Kidney glomerular epithelial cell (primary cell): ENCODE data around the gene GRPEL1.

ENCODE experiments used
- DNase-seq: peaks from one replicate; lab custom pipeline; 2025; lab: John Stamatoyannopoulos, UW

Gene GRPEL1

DNA sequence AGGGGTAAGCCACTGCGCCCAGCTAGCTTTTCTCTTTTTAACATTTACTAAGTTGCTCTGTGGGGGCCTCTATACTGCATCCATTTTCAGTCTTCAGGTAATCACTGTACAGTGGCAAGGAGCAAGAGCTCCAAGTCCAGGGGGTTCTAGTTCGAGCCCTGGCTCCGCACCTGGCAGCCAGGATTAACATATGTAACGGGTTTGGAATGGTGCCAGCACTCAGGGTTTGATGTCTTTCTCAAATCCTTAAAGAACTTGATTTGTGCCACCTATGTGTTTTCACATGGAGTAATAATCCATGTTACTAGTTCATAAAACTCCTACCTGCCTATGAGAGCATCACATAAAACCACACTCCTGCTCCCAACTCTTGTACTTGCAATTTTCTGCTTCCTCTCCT, 4.5 kb downstream of the GRPEL1 start:
- no peak for DNase-seq

DNA sequence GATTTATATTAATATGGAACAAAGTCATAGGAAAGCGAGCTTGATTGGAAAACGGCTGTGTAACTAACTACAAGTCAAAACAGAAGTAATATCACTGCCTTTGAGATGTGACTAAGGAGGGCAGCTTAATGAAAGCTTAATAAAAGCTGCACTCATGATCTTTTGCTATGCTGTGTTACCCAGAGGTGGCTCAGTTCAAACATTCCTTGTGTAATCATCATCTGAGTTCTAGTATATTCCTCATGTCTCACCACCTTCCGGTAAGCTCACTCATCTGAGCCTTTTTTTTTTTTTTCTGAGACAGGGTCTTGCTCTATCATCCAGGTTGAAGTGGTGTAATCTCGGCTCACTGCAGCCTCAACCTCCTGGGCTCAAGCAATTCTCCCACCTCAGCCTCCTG, 5.0 kb downstream of the GRPEL1 start:
- no peak for DNase-seq

DNA sequence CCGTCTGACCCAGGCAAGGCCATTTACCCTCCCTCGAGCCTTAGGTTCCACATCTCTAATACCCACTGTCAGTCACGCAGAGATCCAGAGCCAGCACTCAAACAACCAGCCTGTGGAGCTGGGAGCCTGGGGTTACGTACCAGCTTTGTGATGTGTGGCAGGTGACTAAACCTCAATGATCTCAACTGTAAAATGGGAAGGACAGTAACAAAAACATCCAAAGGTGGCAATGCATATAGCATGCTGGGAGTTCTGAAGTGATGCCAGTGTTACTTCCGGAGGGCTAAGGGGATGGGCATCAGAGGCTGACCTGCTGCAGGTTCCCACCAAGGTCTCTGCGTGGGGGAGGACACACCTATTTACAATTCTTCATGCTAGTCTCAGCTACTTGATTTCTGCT, 6.0 kb downstream of the GRPEL1 start:
- no peak for DNase-seq

DNA sequence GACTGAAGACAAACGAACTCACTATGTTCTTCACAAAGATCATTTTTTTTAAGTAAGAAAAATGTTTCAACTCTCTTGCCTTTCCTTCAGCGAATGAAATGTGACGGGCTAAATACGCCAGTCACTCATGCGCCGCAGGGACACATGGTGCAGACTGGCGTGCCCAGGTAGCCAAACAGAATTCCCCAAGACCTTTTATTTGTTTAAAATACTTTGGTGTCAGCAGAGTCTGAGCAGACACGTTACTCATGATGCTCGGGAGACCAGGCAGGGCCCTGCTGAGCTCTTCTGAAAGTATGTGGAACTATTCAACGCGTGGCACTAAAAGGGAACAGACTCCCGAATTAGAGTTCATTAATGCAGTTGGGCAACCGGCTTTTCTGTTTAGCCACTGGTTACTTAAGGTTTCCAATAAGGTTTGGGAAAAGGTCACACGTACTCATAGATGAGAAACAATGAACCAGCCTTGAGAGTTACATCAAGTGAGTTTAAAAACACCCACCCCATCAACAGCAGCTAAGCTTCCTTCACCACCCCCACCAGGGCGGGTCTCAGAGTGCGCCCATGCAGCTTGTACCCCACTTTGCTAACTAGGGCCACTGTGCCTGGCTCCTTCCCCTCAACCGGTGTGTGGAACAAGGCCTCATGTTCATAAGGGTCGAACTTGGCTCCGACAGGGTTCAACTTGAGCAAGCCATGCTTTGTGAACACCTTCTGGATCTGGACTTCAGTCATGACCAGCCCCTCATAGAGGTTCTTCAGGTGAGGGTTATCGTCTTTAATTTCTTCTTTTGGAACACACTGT, 7.3 kb downstream of the GRPEL1 start:
- no peak for DNase-seq

DNA sequence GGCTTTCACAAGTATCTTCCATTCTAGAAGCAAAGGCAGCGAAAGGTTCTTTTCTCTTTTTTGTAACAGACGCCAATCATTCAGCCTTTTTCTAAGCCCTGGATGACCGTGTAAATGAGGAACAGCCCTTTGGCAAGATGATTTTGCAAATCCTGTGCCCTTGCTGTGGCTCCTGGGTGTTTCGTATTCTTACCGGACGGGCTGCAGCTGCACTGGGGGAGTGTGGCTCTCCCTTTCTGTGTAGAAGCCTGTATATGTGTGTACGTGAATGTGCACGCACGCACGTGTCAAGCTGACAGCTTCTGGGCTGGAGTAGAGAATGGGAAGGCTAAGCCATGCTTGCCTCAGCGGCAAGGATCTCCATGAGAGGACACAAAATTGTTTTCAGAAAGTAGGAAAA, 8.2 kb downstream of the GRPEL1 start:
- no peak for DNase-seq

DNA sequence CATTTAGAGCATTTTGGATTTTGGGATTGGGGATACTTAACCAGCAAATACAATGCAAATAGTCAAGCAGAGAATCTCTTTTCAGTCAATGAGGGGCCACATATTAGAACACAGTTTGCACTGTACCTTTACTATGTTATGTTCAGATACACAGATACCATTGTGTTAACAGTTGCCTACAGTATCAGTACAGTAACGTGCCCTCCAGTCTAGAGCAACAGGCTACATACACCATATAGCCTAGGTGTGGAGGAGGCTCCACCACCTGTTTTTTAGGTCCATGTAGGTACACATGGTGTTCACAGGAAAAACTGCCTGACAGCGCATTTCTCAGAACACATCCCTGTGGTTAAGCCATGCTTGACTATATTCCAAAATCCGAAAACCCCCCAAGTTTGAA, 9.1 kb downstream of the GRPEL1 start:
- DNase-seq, result no peak

DNA sequence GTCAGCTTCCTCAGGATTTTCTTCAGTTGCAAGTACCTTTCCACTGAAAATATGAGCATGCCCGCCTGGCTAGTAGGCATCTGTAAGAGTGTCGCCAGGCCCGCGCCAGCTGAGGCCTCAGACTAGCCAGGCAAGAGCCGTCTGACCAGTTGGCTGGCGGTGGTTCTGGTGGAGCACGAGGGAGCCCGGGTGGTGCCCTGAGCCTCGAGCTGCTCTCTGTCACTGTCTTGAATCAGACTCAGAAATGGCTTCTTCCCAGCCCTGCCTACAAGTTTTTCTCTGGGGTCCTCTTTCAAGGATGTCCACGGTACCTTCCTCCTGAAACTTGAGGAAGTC, 11.9 kb downstream of the GRPEL1 start:
- no peak for DNase-seq

DNA sequence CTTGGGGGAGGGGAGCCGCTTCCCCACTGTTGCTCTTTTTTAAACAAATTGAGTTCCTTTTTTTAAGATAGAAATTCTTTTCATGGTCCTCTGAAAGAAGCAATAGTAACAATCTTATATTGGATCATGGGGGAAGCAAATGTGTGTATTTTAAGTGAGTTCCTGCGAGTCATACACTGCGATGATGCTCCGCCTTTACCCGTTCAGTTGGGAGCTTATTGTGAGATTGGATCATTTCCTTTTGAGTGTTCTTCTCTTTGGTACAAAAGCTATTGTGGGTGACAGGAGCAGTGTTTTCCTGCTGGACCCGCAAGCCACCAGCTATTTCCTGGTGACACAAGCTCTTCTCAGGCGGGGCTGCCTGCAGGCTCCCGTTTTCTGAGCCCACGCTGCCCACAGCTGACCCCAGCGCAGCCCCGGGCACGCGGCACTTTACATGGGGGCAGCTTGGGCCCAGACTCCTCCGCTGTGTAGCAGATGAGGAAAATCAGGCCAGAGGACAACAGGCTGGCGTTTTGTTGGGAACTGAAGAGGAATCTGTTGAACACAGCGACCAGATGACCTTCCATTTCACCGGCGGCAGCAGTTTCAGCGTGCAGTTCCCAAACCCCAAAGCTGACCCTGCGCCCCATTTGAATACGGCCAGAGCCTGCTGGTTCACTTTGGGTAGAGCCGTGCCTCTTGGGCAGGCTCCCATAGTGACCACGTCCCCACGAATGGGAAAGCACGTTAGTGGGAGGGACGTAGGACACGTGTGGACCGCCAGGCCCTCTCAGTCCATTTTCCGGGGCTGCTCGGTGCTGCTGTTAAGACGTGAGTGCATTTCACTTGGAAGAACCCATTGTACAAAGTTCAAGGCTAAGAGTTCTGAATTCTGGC, 12.5 kb downstream of the GRPEL1 start:
- no peak for DNase-seq

DNA sequence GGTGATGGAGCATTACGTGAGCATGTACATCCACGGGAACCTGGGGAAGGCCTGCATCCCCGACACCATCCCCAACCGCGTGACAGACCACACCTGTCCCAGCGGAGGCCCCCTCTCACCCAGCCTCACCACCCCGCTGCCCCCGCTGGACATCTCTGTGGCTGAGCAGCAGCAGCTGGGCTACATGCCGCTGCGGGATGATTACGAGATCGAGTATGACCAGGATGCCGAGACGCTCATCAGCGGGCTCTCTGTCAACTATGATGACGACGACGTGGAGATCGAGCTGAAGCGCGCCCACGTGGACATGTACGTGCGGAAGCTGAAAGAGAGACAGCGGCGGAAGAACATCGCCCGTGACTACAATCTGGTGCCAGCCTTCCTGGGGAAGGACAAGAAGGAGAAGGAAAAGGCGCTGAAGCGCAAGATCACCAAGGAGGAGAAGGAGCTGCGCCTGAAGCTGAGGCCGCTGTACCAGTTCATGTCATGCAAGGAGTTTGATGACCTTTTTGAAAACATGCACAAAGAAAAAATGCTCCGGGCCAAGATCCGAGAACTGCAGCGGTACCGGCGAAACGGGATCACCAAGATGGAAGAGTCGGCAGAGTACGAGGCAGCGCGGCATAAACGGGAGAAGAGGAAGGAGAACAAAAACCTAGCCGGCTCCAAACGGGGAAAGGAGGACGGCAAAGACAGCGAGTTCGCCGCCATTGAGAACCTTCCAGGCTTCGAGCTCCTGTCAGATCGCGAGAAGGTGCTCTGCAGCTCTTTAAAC, 13.6 kb downstream of the GRPEL1 start:
- no peak for DNase-seq

DNA sequence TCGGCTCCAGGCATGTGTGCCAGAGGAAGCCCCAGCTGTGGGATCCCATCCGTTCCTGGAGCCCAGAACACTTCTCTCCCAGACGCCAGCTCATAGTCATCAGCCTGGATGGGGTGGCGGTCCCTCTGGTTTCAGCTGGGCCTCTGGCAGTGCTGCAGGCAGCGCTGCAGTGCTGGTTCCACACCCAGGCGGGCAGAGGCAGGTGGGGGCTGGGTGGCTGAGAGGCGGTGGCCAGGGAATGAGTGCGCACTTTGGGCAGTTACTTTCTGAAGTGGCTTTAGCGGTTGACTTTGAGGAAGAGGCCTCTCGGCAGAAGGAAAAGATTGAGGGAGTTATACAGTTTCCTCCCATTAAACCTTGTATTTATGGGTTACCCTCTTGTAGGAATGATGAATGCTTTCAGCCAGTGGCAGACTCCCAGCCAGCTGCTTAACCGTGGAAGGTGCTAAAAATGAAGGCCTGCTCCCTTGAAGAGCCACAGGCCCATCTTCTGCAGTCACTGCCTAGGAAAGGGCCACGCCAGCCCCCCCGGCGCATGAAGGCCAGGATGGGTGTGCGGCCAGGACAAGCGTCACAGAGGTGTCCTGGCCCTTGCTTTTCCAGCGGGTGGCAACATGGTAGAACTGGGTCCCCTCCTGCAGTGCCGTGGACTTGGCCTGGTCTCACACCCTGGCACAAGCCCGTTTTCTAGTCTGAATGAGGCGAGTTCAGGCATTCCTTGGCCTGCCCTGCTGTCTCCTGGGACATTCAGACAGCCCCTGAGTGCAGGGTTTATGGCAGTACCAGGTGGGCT, 14.7 kb downstream of the GRPEL1 start:
- no peak for DNase-seq

DNA sequence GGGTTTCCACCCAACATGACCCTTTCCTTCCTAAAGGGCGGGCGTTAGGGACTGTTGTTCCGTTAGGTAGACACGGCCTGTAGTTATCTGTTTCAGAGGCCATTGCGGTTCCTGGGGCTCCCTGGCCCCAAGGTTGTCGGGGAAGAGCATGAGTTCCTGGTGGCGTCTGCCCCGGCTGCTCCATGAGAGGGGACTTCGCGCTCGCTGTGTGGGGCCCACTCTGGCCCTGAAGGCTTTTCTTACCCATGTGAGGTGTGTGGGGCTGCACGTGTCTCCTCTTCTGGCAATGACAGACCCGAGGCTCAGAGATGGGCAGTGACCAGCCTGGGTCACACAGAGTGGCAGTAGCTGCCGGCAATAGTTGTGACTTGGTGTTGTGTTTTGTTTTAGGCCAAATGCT, 15.6 kb downstream of the GRPEL1 start:
- DNase-seq, result no peak

DNA sequence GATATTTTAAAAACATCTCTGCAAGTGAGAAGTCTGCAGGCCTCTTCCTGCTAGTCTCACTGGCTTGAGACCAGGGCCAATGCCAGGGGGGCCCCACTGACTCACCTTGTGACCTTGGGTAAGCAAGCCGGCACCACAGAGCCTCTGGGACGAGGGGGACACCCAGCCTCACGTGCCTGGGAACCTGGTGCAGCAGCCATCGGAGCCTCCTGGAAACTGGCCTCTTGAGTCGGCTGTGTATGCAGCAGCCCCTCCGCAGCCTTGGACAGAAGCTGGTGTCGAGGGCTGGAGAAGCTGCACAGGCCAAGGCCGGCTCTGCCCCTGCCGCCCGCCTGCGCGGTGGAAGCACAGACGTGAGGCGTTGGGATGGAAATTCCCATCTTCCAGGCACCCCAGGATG, 16.0 kb downstream of the GRPEL1 start:
- DNase-seq, result no peak

DNA sequence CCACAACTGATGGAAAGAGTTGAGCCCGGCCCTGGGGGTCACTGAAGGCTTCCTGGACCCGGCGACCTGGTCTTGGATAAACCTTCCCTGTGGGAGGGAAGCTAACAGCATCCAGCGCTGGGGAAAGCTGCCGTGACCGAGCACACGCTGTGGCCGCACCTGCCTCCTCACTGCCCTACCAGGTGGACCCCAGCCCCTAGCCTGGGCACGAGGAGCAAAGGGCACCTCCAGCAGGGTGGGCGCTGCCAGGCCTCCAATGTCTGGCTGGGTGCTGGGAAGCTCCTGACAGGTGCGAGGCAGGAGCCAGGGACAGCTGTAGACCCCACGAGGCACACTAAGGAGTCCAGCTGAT, 16.7 kb downstream of the GRPEL1 start:
- no peak for DNase-seq

DNA sequence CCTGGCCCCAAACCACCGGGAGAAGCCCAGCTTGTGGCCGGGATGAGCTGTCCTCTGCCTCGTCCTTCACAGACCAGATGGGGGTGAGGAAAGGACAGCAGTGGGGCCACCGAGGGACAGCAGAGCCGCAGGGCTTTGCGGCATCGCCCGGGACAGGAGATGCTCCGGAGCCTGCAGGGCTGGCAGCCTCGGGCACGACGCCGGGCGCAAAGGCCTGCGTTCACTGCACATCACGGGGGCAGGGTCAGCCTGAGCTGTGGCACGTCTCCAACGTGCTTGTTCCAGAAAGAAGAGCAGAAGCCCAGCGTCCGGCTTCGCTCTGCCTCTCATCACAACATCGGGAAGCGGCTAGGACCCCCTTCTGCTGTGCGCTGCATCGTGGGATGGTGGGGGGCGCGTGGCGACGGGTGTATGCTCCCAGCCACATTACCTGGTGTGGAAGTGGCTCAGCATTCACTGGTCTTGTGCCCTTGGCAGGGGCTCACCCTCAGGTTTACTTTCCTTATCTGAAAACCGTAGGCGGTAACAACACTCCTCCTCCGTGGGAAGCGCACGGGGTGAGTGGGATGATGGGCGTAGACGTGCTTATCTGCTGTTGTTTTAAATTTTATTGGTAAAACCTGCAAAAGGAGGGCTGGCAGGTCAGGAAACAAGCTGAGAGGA, 17.3 kb downstream of the GRPEL1 start:
- no peak for DNase-seq

DNA sequence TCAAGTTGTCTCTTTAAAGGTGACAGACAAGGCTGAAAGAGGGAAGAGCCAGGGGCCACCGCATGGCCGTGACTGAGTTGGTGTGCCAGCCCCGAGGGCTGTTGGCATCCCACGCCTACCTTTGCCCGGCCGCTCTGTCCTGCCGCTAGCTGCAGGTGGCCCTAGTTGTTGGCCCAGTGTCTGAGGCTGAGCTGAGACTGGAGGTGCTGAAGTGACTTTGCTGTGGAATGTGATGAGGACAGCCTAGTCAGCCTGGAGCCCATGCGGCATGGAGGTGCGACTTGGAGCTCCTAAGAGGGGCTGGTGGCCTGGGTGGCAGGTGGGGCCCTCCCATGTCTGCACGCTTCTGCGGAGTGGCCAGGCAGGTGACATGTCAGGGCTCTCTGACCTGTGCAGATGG, 18.1 kb downstream of the GRPEL1 start:
- DNase-seq, result no peak

DNA sequence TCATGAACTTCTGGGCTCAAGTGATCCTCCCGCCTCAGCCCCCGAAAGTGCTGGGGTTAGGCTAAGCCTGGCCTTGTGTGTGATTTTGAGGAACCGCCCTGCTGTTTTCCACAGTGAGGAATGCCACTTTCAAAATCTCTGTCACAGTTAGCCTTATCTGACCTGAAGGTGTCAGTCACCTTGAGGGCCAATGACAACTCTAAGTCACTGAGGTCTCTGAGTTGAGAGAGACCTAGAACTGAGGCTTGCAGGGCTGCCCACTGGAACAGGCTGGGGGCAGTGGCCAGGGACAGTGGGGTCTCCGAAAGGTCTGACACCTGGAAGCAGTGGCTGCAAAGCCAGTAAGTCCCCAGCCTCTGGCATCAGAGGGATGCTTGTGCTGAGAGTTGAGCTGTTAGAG, 18.6 kb downstream of the GRPEL1 start:
- no peak for DNase-seq

DNA sequence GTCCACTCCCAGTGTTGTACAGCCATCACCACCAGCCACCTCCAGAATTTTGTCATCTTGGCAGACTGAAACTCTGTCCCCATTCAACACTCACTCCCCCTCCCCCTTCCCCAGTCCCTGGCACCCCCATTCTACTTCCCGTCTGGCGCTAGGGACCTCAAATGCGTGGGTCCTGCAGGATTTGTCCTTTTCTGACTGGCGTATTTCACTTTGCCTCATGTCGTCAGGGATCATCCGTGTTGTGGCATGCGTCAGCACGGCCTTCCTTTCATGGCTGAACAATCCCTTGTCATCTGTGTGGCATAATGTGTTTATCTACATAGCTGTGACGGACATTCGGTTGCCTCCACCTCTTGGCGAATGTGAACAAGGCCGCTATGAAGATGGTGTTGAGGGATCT, 19.2 kb downstream of the GRPEL1 start:
- peak; percentile 26 for DNase-seq

DNA sequence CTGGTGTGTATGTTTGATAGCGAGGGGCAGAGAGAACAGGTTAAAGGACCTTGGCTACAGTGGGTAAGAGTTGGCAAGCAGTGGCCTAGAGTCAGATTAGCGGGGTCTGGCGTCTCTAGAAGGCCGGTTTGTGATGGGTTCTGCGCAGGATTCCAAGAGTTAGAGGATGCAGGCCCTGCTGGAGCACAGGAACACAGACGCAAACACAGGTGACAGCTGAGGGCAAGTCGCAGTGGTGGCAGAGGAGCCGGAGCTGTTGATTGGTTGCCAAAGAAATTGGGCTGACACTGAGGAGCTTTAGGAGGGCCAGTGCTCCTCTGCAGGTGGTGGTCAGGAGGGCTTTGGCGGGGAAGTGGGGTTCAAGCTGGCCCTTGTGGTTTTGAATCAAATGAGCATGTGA, 20.9 kb downstream of the GRPEL1 start:
- DNase-seq, result no peak

DNA sequence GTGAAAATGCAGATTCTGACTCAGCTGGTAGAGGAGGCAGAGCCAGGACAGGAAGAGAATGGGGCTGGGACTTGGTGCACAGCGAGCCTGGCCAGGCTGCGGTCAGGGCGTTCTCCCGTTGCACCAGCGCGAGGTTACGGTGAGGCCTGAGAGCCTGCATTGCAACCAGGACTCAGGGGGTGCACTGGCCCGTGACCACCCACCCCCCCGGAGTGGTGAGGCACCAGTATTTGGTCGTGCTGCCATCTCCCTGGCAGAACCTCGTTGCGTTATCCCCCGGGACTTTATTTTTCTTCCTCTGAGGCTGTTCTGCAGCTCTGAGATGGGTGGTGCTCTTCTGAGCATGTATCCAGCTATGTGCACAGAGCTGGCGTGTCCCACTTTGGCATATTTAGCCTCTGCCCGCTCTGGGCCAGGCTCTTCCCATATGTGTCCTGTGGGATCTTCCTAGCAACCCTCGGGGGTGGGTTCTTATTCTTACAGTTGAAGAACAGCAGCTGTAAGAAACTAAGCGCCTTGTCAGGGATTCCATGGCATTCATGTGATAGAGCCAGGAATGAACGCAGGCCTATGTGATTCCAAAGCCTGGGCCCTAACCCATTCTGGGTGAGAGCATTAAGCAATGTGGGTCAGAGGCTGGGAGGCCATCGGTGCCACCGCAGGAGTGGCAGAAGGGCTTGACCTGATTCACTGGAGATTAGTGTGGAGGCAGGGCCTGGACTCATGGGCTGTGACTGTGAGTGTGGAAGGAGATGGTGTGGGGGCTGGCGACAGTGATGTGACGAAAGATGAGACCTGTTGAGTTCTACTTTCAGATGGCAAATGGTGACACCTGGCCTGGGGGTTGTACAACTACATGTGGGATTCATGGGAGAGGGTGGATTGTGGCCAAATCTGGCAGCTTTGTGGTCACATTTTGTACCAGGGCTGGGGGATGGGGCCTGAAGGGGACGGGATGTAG, 21.6 kb downstream of the GRPEL1 start:
- DNase-seq, result peak; percentile 9

DNA sequence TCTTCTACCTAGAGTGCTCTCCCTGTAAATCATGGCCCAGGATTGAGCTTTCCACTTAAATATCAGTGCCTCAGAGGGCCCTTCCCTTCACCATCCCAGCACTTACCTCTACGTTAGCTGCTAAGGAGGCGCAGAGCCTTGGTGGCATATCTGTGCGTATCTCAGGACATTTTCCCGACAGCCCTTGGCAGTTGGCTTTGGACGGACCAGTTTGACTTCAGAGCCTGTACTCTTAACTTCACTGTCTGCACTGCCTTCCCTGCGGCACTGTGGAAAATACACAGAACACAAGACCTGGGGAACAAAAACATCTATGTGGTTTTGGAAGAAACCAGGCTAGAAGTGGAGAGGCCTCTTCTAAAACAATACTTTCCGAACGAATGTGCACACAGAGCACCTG, 22.3 kb downstream of the GRPEL1 start:
- DNase-seq, result no peak
